Keratinocyte (primary cell): ENCODE measurements around the gene TMEM184A.

ENCODE experiments used
- EZH2 ChIP-seq: IDR thresholded peaks from one replicate; pipeline ENCODE4 v1.6.1; 2012; ENCODE audit warnings: inconsistent platforms, mild to moderate bottlenecking, low read length, moderate library complexity
- TF ChIP-seq, protein P1 (sequence below), 3 experiments: IDR thresholded peaks in 1 of 3; conservative IDR thresholded peaks in 1 of 3; optimal IDR thresholded peaks in 1 of 3; 2 replicates in 2 of 3; 3 replicates in 1 of 3; pipeline versions ENCODE3 to v1.5.1; 2011; ENCODE audit warnings: low read length in 3 of 3, mild to moderate bottlenecking in 3 of 3, moderate library complexity in 2 of 3, control low read depth in 1 of 3, inconsistent platforms in 1 of 3; ENCODE audit not compliant: insufficient read depth in 2 of 3; ENCODE audit errors: extremely low read depth in 1 of 3

DNA sequence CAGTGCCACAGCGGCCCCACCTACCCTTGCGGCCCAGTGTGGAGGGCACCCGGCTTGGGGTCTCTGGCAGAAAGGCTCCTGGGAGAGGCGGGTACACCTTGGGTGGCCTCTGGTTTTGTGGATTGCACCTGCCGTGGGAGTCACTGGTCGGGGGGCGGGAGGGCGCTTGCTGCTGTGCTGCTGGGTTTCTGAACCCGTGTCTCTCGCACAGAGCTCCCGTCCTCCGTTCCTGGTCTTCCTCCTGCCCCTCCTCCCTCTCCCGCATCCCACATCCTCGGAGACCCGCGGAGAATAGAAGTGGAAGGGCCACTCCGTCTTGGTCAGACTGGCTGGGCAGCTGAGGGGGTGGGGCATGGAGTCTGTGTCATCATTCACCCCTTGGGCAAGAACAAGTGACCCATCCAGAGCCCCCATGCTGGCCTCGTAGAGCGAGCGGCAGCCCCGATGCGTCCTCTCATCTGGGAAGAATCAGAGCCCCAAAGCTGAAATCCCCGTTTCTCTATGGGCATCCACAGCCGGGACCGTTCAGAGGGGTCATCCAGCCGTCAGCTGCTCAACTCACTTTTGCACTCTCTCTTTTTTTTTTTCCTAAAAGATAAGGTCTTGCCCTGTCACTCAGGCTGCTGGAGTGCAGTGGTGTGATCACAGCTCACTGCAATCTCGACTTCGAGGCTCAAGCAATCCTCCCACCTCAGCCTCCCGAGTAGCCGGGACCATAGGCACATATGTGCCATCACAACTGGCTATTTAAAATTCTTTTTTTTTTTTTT is 21.5 kb downstream of the TMEM184A start:
- TF ChIP-seq, protein P1, sequence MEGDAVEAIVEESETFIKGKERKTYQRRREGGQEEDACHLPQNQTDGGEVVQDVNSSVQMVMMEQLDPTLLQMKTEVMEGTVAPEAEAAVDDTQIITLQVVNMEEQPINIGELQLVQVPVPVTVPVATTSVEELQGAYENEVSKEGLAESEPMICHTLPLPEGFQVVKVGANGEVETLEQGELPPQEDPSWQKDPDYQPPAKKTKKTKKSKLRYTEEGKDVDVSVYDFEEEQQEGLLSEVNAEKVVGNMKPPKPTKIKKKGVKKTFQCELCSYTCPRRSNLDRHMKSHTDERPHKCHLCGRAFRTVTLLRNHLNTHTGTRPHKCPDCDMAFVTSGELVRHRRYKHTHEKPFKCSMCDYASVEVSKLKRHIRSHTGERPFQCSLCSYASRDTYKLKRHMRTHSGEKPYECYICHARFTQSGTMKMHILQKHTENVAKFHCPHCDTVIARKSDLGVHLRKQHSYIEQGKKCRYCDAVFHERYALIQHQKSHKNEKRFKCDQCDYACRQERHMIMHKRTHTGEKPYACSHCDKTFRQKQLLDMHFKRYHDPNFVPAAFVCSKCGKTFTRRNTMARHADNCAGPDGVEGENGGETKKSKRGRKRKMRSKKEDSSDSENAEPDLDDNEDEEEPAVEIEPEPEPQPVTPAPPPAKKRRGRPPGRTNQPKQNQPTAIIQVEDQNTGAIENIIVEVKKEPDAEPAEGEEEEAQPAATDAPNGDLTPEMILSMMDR (optimal IDR thresholded peaks at IDR 0.05 in 1 of 3, IDR thresholded peaks at IDR 0.05 in 1 of 3, conservative IDR thresholded peaks at IDR 0.05 in 1 of 3; ENCODE audit: extremely low read depth in 1 of 3, insufficient read depth in 2 of 3, low read length in 3 of 3), result no peak
- no peak for TF ChIP-seq EZH2
